ENCODE results near the gene AKNA.

DNA sequence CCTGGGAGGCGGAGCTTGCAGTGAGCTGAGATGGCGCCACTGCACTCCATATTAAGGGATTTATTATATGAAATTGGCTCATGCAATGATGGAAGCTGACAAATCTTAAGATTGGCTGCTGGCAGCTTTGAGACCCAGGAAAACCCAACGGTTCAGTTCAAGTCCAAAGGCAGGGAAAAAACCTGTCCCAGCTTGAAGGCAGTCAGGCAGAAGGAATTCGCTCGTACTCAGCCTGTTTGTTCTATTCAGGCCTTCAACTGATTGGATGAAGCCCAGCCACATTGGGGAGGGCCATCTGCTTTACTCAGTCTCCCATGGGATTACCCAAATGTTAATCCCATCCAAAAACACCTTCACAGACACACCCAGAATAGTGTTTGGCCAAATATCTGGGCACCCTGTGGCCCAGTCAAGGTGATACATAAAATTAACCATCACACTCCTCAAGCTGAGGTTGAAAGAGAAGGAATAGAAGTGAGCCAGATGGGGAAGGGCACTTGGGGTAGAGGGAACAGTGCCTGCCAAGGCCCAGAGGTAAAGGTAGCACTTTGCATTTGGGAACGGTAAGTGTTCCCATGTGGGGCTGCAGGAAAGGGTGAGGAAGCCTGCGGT is 73.4 kb downstream of the AKNA start:
- TF ChIP-seq GATA2 (IDR thresholded peaks at IDR 0.05; ENCODE audit: low read depth, low read length): no peak
- TF ChIP-seq GATA3 (IDR thresholded peaks at IDR 0.05; ENCODE audit: low read depth, low read length): no peak

All from SH-SY5Y (cell line).